H9 (cell line): Measurements from ENCODE around the gene TOMM22. TPM values are rescaled to one million over a fixed set of nuclear protein-coding genes. Genes with fewer than 3 reads are reported as not detected.
A peak's percentile ranks its signal among the peaks of the same experiment; 100 is the strongest.

Source experiments
- DNase-seq: peaks from one replicate; pipeline ENCODE4 v3.0.0-alpha.2; 2017
- H2AFZ ChIP-seq: one replicate; pipeline ENCODE4 v1.6.1; 2013; ENCODE audit warnings: mild to moderate bottlenecking, low read length, control low read depth, moderate library complexity
- H2AK5ac ChIP-seq: 2 replicates; pipeline ENCODE4 v1.6.1; 2013; ENCODE audit warnings: low read length, control low read depth, mixed read lengths; ENCODE audit not compliant: insufficient read length
- H2BK120ac ChIP-seq: one replicate; pipeline ENCODE4 v1.6.1; 2013; ENCODE audit warnings: low read depth, mild to moderate bottlenecking, low read length, control low read depth, inconsistent platforms; ENCODE audit not compliant: poor library complexity, severe bottlenecking
- H2BK12ac ChIP-seq: 2 replicates; pipeline ENCODE4 v1.6.1; 2013; ENCODE audit warnings: low read length, control low read depth, mixed read lengths, low read depth; ENCODE audit not compliant: insufficient read length
- H2BK15ac ChIP-seq: 2 replicates; pipeline ENCODE4 v1.6.1; 2013; ENCODE audit warnings: low read depth, low read length, control low read depth
- H2BK20ac ChIP-seq: one replicate; pipeline ENCODE4 v1.6.1; 2013; ENCODE audit warnings: low read depth, mild to moderate bottlenecking, low read length, control low read depth, inconsistent platforms; ENCODE audit not compliant: poor library complexity, severe bottlenecking
- H2BK5ac ChIP-seq: 2 replicates; pipeline ENCODE4 v1.6.1; 2013; ENCODE audit warnings: low read length, control low read depth, mixed read lengths; ENCODE audit not compliant: insufficient read length
- H3K14ac ChIP-seq: 2 replicates; pipeline ENCODE4 v1.6.1; 2013; ENCODE audit warnings: low read length, control low read depth; ENCODE audit not compliant: insufficient read depth
- H3K18ac ChIP-seq: 2 replicates; pipeline ENCODE4 v1.6.1; 2013; ENCODE audit warnings: low read depth, mild to moderate bottlenecking, mixed read lengths, low read length, control low read depth; ENCODE audit not compliant: insufficient read length
- H3K23ac ChIP-seq: 2 replicates; pipeline ENCODE4 v1.6.1; 2013; ENCODE audit warnings: low read length, control low read depth, mixed read lengths, low read depth; ENCODE audit not compliant: insufficient read length
- H3K23me2 ChIP-seq: 2 replicates; pipeline ENCODE4 v1.6.1; 2013; ENCODE audit warnings: low read depth, mild to moderate bottlenecking, mixed read lengths, low read length, control low read depth; ENCODE audit not compliant: insufficient read length, poor library complexity, severe bottlenecking
- H3K27ac ChIP-seq: 2 replicates; pipeline ENCODE4 v1.5.1; 2013; ENCODE audit warnings: low read length, control low read depth, mixed read lengths, low read depth; ENCODE audit not compliant: insufficient read length
- H3K27me3 ChIP-seq: 2 replicates; pipeline ENCODE4 v1.6.1; 2013; ENCODE audit warnings: low read length, control low read depth, inconsistent platforms; ENCODE audit not compliant: insufficient read depth
- H3K4ac ChIP-seq: 2 replicates; pipeline ENCODE4 v1.6.1; 2013; ENCODE audit warnings: low read depth, mild to moderate bottlenecking, control low read depth, inconsistent platforms, low read length, moderate library complexity
- H3K4me1 ChIP-seq: 2 replicates; pipeline ENCODE4 v1.6.1; 2013; ENCODE audit warnings: low read length, control low read depth, inconsistent platforms; ENCODE audit not compliant: insufficient read depth
- H3K4me2 ChIP-seq: 2 replicates; pipeline ENCODE4 v1.6.1; 2013; ENCODE audit warnings: low read length, control low read depth, mixed read lengths; ENCODE audit not compliant: insufficient read length, insufficient read depth
- H3K56ac ChIP-seq: 2 replicates; pipeline ENCODE4 v1.6.1; 2013; ENCODE audit warnings: low read depth, mild to moderate bottlenecking, mixed read lengths, low read length, control low read depth; ENCODE audit not compliant: insufficient read length
- H3K79me1 ChIP-seq: 2 replicates; pipeline ENCODE4 v1.6.1; 2013; ENCODE audit warnings: low read depth, mild to moderate bottlenecking, moderate library complexity, low read length, control low read depth, inconsistent platforms; ENCODE audit not compliant: insufficient read depth, poor library complexity, severe bottlenecking
- H3K79me2 ChIP-seq: 2 replicates; pipeline ENCODE4 v1.6.1; 2013; ENCODE audit warnings: low read length, control low read depth, inconsistent platforms; ENCODE audit not compliant: insufficient read depth
- H3K9ac ChIP-seq: 2 replicates; pipeline ENCODE4 v1.6.1; 2013; ENCODE audit warnings: low read length, control low read depth, mixed read lengths; ENCODE audit not compliant: insufficient read length; ENCODE audit errors: extremely low read depth
- H3K9me3 ChIP-seq: one replicate; pipeline ENCODE4 v1.6.1; 2013; ENCODE audit warnings: low read depth, low read length, inconsistent platforms; ENCODE audit not compliant: control insufficient read depth
- H3T11ph ChIP-seq: one replicate; pipeline ENCODE4 v1.6.1; 2013; ENCODE audit warnings: mild to moderate bottlenecking, low read length, control low read depth, inconsistent platforms
- H4K20me1 ChIP-seq: one replicate; pipeline ENCODE4 v1.6.1; 2013; ENCODE audit not compliant: control insufficient read depth, insufficient read length, insufficient read depth
- H4K5ac ChIP-seq: 2 replicates; pipeline ENCODE4 v1.6.1; 2013; ENCODE audit warnings: low read depth, mild to moderate bottlenecking, mixed read lengths, low read length, control low read depth; ENCODE audit not compliant: insufficient read length
- H4K8ac ChIP-seq: replicated peaks from 2 replicates; pipeline ENCODE4 v1.6.1; 2013; ENCODE audit warnings: low read length, control low read depth, mixed read lengths, low read depth; ENCODE audit not compliant: insufficient read length
- H4K91ac ChIP-seq: 2 replicates; pipeline ENCODE4 v1.6.1; 2013; ENCODE audit warnings: low read depth, mild to moderate bottlenecking, moderate library complexity, mixed read lengths, low read length, control low read depth; ENCODE audit not compliant: insufficient read length
- H3K27ac Mint-ChIP-seq, 3 experiments: 2 replicates in 2 of 3; 3 replicates in 1 of 3; pipeline ENCODE4 v1.8.0; 2020 to 2021; ENCODE audit warnings: mixed read lengths in 3 of 3, mild to moderate bottlenecking in 1 of 3, moderate library complexity in 1 of 3
- H3K27me3 Mint-ChIP-seq: 2 replicates; pipeline ENCODE4 v1.8.0; 2021; ENCODE audit warnings: low read depth, mild to moderate bottlenecking, moderate library complexity, mixed read lengths
- H3K36me3 Mint-ChIP-seq, 3 experiments: 2 replicates in 2 of 3; 3 replicates in 1 of 3; pipeline ENCODE4 v1.8.0; 2020 to 2021; ENCODE audit warnings: low read depth in 3 of 3, mixed read lengths in 3 of 3; ENCODE audit not compliant: insufficient read depth in 1 of 3
- H3K4me1 Mint-ChIP-seq, 2 experiments: 2 replicates each; pipeline ENCODE4 v1.8.0; 2020; ENCODE audit warnings: mixed read lengths in 2 of 2
- H3K4me3 Mint-ChIP-seq, 2 experiments: 2 replicates in 1 of 2; 3 replicates in 1 of 2; pipeline ENCODE4 v1.8.0; 2020 to 2021; ENCODE audit warnings: mild to moderate bottlenecking in 2 of 2, mixed read lengths in 2 of 2, moderate library complexity in 1 of 2
- H3K9me3 Mint-ChIP-seq, 2 experiments: 2 replicates in 1 of 2; 3 replicates in 1 of 2; pipeline ENCODE4 v1.8.0; 2020; ENCODE audit warnings: mild to moderate bottlenecking in 2 of 2, mixed read lengths in 2 of 2, moderate library complexity in 1 of 2
- CTCF ChIP-seq: fragments of 200-600 bp; sonication (generic); conservative IDR thresholded peaks from 3 replicates; pipeline ENCODE4 v1.8.0; 2021; ENCODE audit warnings: antibody characterized with exemption, mild to moderate bottlenecking
- WGBS: extraction: QIAGEN DNeasy Blood & Tissue Kit; methylation state at CpG from one replicate; pipeline ENCODE4 v1.1.7; 2013; ENCODE audit warnings: missing lambda C conversion rate, low lambda C conversion rate, mixed read lengths; ENCODE audit not compliant: insufficient read length; ENCODE audit errors: extremely low coverage; 5-methylcytosine and 5-hydroxymethylcytosine counted together
- total RNA-seq: library from RNA; stranded (reverse); gene quantifications from 2 replicates; pipeline ENCODE4 v1.2.1, GENCODE V29; 2021

Gene TOMM22
- total RNA-seq, 1 experiment from 2014 or later: 128 TPM

- Mint-ChIP-seq H3K9me3 (no peaks in the 10 kb centered on the region), H3K27ac (no peak overlapping the region), H3K36me3 (peaks cover 7 to 28% (median 25%) of the 10 kb centered on the region in 3 experiments; a peak in 5 of 7 replicates), H3K4me3 (peak overlapping the region; percentile 16 to 25; a peak in 2 of 5 replicates), H3K27me3 (no peaks in the 10 kb centered on the region), H3K4me1 (peaks cover 50 to 54% of the 10 kb centered on the region in 2 experiments)
- H3K23me2 ChIP-seq: peaks cover 11% of the 10 kb centered on the region
- WGBS: no CpG with 5 or more reads among the region's 3 CpGs
- no peak overlapping the region for H3T11ph ChIP-seq
- H4K5ac ChIP-seq: no peak overlapping the region
- H3K18ac ChIP-seq: no peak overlapping the region
- no peak overlapping the region for H2AFZ ChIP-seq
- H2BK120ac ChIP-seq: no peak overlapping the region
- no peak for TF ChIP-seq CTCF
- no peak overlapping the region for H2AK5ac ChIP-seq
- no peaks in the 10 kb centered on the region for H4K20me1 ChIP-seq
- no peak for DNase-seq
- H3K9ac ChIP-seq: no peak overlapping the region
- H3K9me3 ChIP-seq: no peaks in the 10 kb centered on the region
- H3K27me3 ChIP-seq: no peaks in the 10 kb centered on the region
- peaks cover 10% of the 10 kb centered on the region for H3K79me1 ChIP-seq
- no peak overlapping the region for H3K14ac ChIP-seq
- no peak overlapping the region for H4K8ac ChIP-seq
- no peak overlapping the region for H2BK20ac ChIP-seq
- H2BK15ac ChIP-seq: no peak overlapping the region
- no peak overlapping the region for H2BK12ac ChIP-seq
- no peak overlapping the region for H3K4ac ChIP-seq
- no peak overlapping the region for H3K56ac ChIP-seq
- peak overlapping the region; percentile 4 for H3K4me2 ChIP-seq
- H2BK5ac ChIP-seq: no peak overlapping the region
- peaks cover 39% of the 10 kb centered on the region; the same call in 1 of the 2 replicates for H3K79me2 ChIP-seq
- H3K27ac ChIP-seq: no peak overlapping the region
- no peak overlapping the region for H4K91ac ChIP-seq
- no peak overlapping the region for H3K23ac ChIP-seq
- H3K4me1 ChIP-seq: peaks cover 15% of the 10 kb centered on the region
Measured at GRCh38 chr22:38707984-38708383, 26.2 kb downstream of the TOMM22 start.
